Fibroblast of pulmonary artery (primary cell): ENCODE measurements around the gene RASD1.

ENCODE experiments used
- DNase-seq: peaks from one replicate; pipeline ENCODE4 v3.0.0-alpha.2; 2010; ENCODE audit warnings: low read depth
- H3K4me3 ChIP-seq: replicated peaks from 2 replicates; pipeline ENCODE4 v1.5.1; 2011; ENCODE audit warnings: low read depth, mild to moderate bottlenecking, control low read depth, low read length, moderate library complexity
- TF ChIP-seq, protein P1 (sequence below): IDR thresholded peaks from 2 replicates; pipeline ENCODE4 v1.5.1; 2011; ENCODE audit warnings: mild to moderate bottlenecking, control low read depth, low read length, inconsistent platforms; ENCODE audit errors: missing control alignments

RASD1 gene

DNA sequence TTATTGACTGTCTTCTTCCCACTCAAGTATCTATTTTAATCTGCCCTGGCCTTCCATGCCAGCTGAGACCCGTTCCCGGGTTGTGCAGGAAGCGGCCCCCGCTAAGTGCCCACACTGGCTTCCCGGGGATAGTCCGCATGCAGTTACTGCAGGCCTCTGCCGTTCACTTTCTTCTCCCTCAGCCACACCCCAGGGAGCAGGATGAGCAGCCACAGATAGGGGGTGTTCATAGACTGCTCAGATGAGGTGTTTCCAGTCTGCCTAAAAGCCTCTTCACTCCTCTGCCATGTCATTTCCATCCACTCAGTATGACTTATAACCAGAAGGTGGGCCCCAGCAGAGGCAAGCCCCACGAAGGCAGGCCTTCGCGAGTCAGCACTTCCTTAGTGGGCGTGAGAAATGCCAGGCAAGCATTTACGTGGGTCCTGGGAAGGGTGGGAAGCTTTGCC lies 11.7 kb downstream of the RASD1 start:
- no peak overlapping the region for H3K4me3 ChIP-seq
- TF ChIP-seq, protein P1, sequence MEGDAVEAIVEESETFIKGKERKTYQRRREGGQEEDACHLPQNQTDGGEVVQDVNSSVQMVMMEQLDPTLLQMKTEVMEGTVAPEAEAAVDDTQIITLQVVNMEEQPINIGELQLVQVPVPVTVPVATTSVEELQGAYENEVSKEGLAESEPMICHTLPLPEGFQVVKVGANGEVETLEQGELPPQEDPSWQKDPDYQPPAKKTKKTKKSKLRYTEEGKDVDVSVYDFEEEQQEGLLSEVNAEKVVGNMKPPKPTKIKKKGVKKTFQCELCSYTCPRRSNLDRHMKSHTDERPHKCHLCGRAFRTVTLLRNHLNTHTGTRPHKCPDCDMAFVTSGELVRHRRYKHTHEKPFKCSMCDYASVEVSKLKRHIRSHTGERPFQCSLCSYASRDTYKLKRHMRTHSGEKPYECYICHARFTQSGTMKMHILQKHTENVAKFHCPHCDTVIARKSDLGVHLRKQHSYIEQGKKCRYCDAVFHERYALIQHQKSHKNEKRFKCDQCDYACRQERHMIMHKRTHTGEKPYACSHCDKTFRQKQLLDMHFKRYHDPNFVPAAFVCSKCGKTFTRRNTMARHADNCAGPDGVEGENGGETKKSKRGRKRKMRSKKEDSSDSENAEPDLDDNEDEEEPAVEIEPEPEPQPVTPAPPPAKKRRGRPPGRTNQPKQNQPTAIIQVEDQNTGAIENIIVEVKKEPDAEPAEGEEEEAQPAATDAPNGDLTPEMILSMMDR: no peak
- DNase-seq: peak; percentile 21

DNA sequence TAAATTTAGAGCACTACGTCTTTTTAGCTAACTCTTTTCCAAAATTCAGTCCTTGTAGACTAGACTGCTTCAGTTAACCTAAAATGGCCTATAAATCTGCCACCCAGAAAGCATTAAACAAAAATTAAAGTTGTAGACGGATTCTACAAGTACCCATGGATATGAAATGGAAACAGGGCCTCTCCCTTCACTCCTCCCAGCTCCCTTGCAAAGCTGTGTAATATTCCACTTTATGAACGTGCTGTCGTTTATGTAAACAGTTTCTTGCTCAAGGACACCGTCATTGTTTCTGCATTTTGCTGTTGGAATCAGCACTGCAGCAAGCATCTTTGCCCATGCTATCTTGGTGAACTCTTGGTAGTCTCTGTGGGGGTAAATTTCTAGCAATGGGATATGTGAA lies 14.3 kb downstream of the RASD1 start:
- TF ChIP-seq, protein P1: no peak
- no peak for DNase-seq

DNA sequence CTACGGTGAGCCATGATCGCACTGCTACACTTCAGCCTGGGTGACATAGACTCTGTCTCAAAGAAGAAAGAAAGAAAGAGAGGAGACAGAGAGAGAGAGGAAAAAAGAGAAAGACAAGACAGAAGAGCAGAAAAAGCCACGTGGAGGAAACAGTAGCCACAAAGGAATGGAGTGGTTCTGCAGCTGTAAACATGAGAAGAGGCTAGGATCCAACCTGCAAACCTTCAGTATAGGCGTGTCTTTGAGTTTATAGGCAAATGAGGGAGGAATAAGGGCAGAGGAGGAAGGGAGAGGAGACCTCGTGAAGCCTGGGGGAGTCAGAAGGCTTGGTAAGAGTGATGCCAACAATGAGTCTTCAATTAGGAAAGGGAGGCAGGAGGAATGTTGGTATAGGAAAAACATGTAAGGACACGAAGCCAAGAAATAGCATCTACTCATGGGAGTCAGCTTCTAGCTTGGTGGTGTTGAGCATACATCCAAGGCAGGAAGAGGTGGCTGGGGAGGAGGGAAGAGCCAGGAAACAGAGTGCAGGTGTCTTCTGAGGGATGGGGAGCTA lies 15.5 kb downstream of the RASD1 start:
- TF ChIP-seq, protein P1: no peak
- no peak overlapping the region for H3K4me3 ChIP-seq
- DNase-seq: no peak

More for the DNA sequence above, 14.3 kb downstream of the RASD1 start:
- H3K4me3 ChIP-seq: no peak overlapping the region

DNA sequence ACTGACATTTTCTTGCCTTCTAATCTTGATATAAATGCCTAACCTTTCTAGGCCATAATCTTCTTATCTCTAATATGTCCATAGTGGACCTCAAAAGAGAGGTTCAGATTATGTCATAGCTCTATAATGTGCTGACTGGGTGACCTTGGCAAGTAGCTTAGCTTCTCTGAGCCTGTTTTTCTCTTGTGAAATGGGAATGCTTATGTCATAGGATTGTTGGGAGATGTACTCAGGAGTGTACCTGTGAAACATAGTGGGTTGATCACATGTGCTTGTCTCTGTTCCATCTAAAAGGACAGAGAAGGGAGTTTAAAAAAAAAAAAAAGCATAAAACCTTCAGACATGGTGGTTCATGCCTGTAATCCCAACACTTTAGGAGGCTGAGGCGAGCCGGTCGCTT lies 17.0 kb downstream of the RASD1 start:
- no peak for DNase-seq
- no peak overlapping the region for H3K4me3 ChIP-seq
- TF ChIP-seq, protein P1: no peak

DNA sequence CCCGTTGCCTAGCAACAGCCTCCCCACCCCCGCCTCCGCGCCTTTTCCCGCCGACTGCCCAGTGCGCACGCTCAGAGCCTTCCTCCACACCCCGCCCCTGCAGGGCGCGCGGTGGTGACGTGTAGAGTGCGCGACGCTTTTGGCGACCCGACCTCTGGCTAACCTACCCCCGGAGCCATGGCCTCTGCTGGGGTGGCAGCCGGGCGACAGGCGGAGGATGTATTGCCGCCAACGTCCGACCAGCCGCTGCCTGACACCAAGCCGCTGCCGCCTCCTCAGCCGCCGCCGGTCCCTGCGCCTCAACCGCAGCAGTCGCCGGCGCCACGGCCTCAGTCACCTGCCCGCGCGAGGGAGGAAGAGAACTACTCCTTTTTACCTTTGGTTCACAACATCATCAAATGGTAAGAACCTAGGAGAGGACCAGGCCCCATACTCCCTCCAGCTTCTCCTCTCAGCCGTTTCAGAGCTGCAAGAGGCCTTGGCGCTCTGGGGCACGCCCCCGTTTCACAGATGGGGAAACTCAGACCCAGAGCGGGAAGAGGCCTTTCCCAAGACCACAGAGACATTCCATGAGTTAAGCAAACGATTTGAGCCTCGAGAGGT lies 19.2 kb downstream of the RASD1 start, which contains the start of gene MED9:
Gene MED9, plus strand, starts transcription at position 136 of the 603 bp plus-strand sequence. Its CDS starts 42 bp downstream, at position 178.
- TF ChIP-seq, protein P1: no peak
- peak within 1 kb of the TSS; percentile 98 for H3K4me3 ChIP-seq
- peak; percentile 91 for DNase-seq

DNA sequence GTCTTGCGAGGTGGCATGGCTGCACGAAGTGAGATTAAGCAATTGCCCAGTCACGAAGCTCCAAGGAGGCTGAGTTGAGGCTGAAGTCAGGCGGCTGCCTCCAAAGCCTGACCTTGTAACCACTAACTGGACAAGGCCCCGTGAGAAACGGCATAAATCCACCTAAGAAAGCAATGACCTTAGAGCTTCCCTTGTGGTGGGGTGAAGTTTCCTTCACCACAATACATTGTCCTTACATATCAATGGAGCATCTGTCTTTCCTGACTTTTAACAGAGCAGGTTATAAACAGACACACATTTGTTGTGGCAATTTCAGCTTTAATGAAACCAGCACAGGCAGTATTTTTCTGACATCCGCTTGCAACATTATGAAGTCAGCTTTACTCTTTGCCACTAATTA lies 21.9 kb downstream of the RASD1 start:
- no peak for DNase-seq
- no peak overlapping the region for H3K4me3 ChIP-seq
- TF ChIP-seq, protein P1: no peak
